K562 (cell line): ENCODE data around the gene OPHN1. TPM values are rescaled to one million over a fixed set of nuclear protein-coding genes. Genes with fewer than 3 reads are reported as not detected.

Experiments used
- ARNT ChIP-seq, 2 experiments: fragments of 450-650 bp; IDR thresholded peaks; 2 replicates each; pipeline ENCODE4 v1.6.1; 2016; ENCODE audit warnings: mild to moderate bottlenecking in 1 of 2
- SETDB1 ChIP-seq: IDR thresholded peaks from one replicate; pipeline ENCODE4 v1.6.1; 2012; ENCODE audit warnings: low read length, control low read depth, inconsistent platforms
- polyA plus RNA-seq, 8 experiments: library from polyadenylated mRNA; depleted of rRNA in 4 of 8; stranded (reverse) in 5 of 8; unstranded in 3 of 8; fragments of >200 nt; fragmentation: Nextera tagmentation in 2 of 8; fragmentation: Illumina TruSeq in 1 of 8; extraction: Ambion mirVana in 2 of 8; extraction: Trizol in 1 of 8; gene quantifications; 2 replicates each; pipeline versions ENCODE4 v1.2.1 to v1.2.3, GENCODE V29; 2011 to 2014; ENCODE audit warnings: inconsistent platforms in 1 of 8, missing spikeins in 1 of 8
- total RNA-seq, 7 experiments: library from RNA; depleted of rRNA in 6 of 7; stranded (reverse); fragments of >200 nt in 6 of 7; fragmentation: Illumina TruSeq in 2 of 7; extraction: Trizol in 2 of 7; gene quantifications; 2 replicates each; pipeline versions ENCODE4 v1.2.1 to v1.2.3, GENCODE V29; 2011 to 2021; ENCODE audit warnings: low replicate concordance in 1 of 7
- TF ChIP-seq, protein P1 (sequence below): fragments of 450-650 bp; IDR thresholded peaks from 2 replicates; pipeline ENCODE4 v1.6.1; 2016; ENCODE audit warnings: mild to moderate bottlenecking, moderate library complexity

Gene OPHN1
- total and polyA plus RNA-seq, 9 of the 15 experiments (the other 6 are each of a cell fraction or from before 2014, with no cell fraction given) = 0.28 to 1.8 (median 1.0) TPM

DNA sequence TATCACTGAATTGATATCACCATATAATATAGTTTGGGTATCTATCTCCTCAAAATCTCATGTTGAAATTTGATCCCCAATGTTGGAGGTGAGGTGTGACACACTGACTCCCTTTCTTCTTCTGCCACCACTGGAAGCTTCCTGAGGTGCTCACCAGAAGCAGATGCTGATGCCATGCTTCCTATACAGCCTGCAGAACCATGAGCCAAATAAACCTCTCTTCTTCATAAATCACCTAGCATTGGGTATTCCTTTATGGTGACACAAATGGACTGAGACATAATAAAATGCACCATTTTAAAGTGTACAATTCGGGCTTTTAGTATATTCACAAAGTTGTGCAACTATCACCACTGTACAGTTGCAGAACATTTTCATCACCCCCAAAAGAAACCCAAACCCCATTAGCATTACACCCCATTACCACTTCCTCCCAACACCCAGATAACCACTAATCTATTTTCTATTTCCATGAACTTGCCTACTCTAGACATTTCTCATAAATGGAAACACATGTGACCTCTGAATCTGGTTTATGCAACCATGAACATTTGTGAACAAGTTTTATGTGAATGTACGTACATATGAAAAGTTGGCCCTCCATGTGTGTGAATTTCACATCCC lies 148.9 kb downstream of the OPHN1 start (continued):
- TF ChIP-seq, protein P1, sequence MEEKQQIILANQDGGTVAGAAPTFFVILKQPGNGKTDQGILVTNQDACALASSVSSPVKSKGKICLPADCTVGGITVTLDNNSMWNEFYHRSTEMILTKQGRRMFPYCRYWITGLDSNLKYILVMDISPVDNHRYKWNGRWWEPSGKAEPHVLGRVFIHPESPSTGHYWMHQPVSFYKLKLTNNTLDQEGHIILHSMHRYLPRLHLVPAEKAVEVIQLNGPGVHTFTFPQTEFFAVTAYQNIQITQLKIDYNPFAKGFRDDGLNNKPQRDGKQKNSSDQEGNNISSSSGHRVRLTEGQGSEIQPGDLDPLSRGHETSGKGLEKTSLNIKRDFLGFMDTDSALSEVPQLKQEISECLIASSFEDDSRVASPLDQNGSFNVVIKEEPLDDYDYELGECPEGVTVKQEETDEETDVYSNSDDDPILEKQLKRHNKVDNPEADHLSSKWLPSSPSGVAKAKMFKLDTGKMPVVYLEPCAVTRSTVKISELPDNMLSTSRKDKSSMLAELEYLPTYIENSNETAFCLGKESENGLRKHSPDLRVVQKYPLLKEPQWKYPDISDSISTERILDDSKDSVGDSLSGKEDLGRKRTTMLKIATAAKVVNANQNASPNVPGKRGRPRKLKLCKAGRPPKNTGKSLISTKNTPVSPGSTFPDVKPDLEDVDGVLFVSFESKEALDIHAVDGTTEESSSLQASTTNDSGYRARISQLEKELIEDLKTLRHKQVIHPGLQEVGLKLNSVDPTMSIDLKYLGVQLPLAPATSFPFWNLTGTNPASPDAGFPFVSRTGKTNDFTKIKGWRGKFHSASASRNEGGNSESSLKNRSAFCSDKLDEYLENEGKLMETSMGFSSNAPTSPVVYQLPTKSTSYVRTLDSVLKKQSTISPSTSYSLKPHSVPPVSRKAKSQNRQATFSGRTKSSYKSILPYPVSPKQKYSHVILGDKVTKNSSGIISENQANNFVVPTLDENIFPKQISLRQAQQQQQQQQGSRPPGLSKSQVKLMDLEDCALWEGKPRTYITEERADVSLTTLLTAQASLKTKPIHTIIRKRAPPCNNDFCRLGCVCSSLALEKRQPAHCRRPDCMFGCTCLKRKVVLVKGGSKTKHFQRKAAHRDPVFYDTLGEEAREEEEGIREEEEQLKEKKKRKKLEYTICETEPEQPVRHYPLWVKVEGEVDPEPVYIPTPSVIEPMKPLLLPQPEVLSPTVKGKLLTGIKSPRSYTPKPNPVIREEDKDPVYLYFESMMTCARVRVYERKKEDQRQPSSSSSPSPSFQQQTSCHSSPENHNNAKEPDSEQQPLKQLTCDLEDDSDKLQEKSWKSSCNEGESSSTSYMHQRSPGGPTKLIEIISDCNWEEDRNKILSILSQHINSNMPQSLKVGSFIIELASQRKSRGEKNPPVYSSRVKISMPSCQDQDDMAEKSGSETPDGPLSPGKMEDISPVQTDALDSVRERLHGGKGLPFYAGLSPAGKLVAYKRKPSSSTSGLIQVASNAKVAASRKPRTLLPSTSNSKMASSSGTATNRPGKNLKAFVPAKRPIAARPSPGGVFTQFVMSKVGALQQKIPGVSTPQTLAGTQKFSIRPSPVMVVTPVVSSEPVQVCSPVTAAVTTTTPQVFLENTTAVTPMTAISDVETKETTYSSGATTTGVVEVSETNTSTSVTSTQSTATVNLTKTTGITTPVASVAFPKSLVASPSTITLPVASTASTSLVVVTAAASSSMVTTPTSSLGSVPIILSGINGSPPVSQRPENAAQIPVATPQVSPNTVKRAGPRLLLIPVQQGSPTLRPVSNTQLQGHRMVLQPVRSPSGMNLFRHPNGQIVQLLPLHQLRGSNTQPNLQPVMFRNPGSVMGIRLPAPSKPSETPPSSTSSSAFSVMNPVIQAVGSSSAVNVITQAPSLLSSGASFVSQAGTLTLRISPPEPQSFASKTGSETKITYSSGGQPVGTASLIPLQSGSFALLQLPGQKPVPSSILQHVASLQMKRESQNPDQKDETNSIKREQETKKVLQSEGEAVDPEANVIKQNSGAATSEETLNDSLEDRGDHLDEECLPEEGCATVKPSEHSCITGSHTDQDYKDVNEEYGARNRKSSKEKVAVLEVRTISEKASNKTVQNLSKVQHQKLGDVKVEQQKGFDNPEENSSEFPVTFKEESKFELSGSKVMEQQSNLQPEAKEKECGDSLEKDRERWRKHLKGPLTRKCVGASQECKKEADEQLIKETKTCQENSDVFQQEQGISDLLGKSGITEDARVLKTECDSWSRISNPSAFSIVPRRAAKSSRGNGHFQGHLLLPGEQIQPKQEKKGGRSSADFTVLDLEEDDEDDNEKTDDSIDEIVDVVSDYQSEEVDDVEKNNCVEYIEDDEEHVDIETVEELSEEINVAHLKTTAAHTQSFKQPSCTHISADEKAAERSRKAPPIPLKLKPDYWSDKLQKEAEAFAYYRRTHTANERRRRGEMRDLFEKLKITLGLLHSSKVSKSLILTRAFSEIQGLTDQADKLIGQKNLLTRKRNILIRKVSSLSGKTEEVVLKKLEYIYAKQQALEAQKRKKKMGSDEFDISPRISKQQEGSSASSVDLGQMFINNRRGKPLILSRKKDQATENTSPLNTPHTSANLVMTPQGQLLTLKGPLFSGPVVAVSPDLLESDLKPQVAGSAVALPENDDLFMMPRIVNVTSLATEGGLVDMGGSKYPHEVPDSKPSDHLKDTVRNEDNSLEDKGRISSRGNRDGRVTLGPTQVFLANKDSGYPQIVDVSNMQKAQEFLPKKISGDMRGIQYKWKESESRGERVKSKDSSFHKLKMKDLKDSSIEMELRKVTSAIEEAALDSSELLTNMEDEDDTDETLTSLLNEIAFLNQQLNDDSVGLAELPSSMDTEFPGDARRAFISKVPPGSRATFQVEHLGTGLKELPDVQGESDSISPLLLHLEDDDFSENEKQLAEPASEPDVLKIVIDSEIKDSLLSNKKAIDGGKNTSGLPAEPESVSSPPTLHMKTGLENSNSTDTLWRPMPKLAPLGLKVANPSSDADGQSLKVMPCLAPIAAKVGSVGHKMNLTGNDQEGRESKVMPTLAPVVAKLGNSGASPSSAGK = no peak
- no peak for TF ChIP-seq ARNT (IDR thresholded peaks at IDR 0.05)
- TF ChIP-seq SETDB1 = no peak
- TF ChIP-seq, all 486 proteins: peak for 1
